GM19193 (cell line): Measurements from ENCODE around the gene ORM1.
A peak's percentile ranks its signal among the peaks of the same experiment; 100 is the strongest.
"Not testable (repeated sequence)": the region's sequence is repeated elsewhere in the genome, so short reads cannot be mapped to it uniquely, and the experiment has no call there.

Experiments
- POLR2A ChIP-seq: IDR thresholded peaks from 4 replicates; pipeline ENCODE4 v1.6.1; 2011; ENCODE audit not compliant: insufficient read depth, insufficient read length; ENCODE audit errors: extremely low read depth

Gene ORM1

DNA sequence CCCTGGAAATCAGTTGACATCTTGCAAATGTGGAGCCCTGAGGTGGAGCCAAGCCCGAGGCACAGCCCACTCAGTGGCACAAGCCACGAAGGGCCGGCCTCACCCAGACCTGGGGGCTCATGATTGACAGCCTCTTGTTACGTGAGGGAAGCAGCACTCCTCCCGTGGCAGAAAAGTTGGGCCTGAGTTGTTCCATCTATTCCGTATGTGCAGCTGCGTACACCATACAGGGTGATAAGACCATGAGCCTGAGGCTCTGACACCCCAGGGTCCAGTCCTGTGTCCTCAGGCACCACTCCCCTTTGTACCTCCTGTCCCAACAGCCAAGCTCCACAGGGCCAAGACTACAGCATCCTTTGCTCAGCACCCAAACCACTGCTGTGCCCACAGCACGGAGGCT, 4.9 kb downstream of the ORM1 start:
- no peak for TF ChIP-seq POLR2A

GRCh38 chr9:114329625-114330022, 6.7 kb downstream of the ORM1 start, which contains the start of gene ORM2:
Gene ORM2 (plus strand): TSS chr9:114329869. CDS start chr9:114329905, 36 bp downstream.
- not testable (repeated sequence) for TF ChIP-seq POLR2A

- TF ChIP-seq POLR2A = no peak
Observed at GRCh38 chr9:114330636-114331035, 7.7 kb downstream of the ORM1 start.

DNA sequence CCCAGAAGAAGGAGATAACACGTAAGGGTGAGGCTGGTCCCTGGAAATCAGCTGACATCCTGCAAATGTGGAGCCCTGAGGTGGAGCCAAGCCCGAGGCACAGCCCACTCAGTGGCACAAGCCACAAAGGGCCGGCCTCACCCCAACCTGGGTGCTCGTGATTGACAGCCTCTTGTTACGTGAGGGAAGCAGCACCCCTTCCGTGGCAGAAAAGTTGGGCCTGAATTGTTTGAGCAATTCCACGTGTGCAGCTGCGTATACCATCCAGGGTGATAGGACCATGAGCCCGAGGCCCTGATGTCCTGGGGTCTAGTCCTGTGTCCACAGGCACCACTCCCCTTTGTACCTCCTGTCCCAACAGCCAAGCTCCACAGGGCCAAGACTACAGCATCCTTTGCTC, 11.6 kb downstream of the ORM1 start:
- no peak for TF ChIP-seq POLR2A

DNA sequence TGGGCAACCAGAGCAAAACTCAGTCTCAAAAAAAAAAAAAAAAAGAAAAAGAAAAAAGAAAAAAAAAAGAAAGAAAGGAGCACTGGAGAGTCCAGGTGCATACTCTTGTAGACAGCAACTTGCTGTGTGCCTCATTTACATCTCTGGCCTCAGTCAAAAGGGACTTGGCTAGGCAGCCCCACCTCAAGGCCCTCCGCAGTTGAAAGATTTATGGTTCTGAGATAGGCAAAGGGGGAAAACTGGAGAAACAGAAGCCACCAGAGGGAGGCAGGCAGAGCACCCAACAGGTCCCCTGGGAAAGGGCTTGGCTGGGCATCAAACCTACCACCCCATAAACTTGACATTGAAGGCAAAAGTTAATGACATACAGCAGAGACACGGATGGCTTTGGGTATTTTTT, 12.8 kb downstream of the ORM1 start:
- TF ChIP-seq POLR2A = no peak

DNA sequence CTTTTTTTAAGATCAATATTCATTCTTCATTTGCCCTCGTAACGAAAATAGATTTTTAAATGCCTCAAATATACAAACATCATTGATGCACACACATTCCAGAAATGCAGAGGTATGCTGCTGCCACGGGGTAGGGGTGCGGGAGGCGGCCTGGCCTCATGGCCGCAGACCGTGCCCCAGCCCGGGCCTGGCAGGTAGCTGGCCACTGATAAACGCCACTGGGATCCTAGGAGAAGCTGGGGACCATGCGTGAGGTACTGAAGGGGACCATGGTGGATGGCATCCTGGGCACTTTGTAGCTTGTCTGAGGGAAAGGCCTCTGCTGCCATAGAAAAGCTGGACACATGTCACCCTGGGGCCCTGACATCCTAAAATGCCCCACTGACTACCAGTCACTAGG, 13.3 kb downstream of the ORM1 start:
- no peak for TF ChIP-seq POLR2A

DNA sequence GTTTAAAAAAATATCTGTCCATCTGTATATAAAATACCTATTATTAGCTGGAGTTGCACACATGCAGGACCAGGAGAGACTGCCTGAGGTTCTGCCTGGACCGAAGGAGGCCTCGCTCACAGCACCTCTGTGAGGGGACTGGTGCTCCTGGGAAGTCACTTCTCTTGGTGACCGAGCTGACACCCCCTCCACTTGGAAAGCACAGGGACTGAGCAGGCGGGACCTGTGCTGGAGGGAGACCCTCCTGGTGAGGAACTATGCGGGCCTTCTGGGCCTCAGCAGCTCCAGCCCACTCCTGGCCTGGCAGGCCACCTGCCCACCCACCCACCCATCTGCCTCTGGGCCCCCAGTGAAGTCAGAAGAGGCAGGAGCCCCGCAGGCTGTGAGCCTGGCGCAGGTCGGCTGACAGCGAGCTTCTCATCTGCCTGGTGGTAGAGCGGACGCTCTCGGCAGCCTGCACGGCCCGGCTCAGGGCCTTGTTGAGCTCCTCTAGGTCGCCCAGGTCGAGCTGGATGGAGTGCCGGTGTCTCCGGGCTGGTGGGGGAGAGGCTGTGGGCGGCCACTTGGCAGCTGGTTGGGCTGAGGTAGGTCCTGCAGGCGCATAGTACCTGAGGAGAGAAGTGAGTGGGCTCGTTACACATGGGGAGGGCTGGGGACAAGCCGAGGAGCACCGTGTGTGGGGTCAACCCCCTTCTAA, 13.9 kb downstream of the ORM1 start:
- TF ChIP-seq POLR2A = no peak

GRCh38 chr9:114338187-114338586, 15.3 kb downstream of the ORM1 start:
- TF ChIP-seq POLR2A = no peak

DNA sequence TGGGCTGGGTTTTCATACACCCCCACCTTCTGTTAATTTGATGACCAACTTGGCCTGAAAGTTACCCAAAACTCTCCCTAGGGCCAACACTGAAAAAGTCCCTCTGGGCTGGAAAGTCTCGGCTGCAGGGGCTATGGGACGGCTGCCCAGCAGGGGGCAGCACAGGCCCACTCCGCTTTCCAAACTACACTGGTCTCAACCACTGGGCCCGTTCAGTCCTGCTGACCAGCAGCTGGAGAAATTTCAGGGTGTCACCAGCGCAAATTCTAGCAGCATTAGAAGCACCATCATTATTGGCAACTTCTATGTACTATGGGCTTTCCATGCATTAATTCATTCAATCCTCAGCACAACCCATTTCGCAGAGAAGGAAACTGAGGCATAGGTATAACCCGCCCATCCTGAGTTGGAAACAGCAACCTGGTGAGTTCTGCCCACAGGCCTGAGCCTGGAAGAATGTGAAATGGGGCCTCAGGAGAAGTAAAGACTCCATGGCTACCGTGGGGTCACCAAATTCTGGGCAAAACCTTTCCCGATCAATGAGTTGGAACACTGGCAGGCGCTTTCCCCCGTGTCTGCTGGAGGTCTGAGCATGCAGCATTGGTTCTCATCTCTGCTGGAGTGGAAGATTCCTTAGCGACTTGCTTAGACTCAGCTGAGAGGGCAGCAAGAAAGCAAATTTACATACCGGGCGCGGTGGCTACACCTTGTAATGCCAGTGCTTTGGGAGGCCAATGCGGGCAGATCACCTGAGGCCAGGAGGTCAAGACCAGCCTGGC, 16.4 kb downstream of the ORM1 start:
- TF ChIP-seq POLR2A = no peak

- TF ChIP-seq POLR2A = peak; percentile 9
Observed at GRCh38 chr9:114341152-114341830, 18.4 kb downstream of the ORM1 start.

GRCh38 chr9:114341991-114342390, 19.1 kb downstream of the ORM1 start:
- TF ChIP-seq POLR2A = no peak

- no peak for TF ChIP-seq POLR2A
Observed at GRCh38 chr9:114342755-114343440, 20.0 kb downstream of the ORM1 start.

GRCh38 chr9:114343471-114344187, 20.7 kb downstream of the ORM1 start:
- TF ChIP-seq POLR2A = no peak

DNA sequence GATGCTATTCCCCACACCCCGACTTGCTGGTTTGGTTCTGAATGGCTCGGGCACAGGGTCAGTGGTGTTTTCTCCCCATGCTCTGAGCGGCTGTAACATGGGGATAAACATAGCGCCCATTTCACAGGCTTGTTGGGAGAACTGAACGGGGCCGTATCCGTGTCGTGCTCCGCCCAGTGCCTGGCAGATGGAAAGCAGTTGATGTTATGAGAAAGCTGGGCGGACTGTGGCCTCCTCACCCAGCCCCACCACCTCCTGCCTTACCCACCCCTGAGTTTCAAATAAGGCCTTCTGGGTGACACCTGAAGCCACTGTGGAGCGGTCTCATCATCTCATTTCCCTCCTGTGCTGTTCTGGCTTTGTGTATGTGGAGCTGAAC, 21.3 kb downstream of the ORM1 start:
- no peak for TF ChIP-seq POLR2A

GRCh38 chr9:114344692-114345091, 21.8 kb downstream of the ORM1 start:
- no peak for TF ChIP-seq POLR2A

DNA sequence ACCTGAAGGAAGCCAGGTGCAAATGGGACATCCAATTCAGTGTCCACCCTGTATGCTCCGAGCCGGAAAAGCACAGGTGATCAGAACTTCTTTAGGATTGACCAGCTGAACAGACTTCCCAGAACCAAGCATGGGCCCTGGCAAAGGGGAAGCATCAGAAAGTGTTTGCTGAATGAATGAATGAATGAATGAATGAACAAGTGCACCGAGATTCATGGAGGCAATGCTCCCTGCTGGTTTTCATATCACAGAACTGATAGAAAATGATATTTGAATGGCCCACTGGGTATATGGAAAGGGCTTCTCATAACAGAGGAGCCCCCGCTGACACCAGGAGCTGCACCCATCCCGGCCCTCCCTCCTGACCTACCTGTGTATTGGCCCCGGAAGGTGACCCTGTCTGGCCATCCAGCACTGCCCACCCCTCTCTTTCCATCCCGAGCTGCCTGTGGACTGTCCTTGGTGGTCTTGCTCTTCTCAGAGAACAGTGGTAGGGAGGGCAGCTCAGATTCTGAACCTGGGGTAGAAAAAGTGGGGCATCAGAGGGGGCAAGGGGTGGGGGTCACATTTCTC, 22.7 kb downstream of the ORM1 start:
- TF ChIP-seq POLR2A = no peak
